DND-41 (cell line): ENCODE data around the gene FAM170B.

ENCODE experiments used
- EZH2 ChIP-seq: IDR thresholded peaks from 3 replicates; pipeline ENCODE4 v1.6.1; 2012; ENCODE audit warnings: borderline replicate concordance, low read depth, mild to moderate bottlenecking, moderate library complexity, low read length, inconsistent platforms; ENCODE audit not compliant: severe bottlenecking
- TF ChIP-seq, protein P1 (sequence below): IDR thresholded peaks from 2 replicates; pipeline ENCODE4 v1.5.1; 2012; ENCODE audit warnings: borderline replicate concordance, low read length, moderate library complexity, mild to moderate bottlenecking; ENCODE audit not compliant: poor library complexity, severe bottlenecking; ENCODE audit errors: extremely low read depth

DNA sequence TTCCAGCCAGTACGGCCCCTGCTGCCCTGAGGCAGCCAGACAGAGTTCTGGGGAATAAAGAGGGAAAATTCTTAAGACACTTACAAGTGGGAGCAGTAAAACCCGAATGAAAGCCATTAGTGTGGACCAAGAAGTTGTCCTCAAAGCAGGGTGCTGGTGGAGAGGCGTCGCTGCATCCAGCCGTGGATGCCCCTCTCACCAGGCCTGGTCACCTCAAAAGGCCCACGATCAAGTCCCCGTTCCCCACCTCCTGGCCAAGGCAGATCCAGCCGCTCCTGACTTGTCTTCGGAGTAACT, 19.2 kb downstream of the FAM170B start:
- TF ChIP-seq EZH2 = no peak
- TF ChIP-seq, protein P1, sequence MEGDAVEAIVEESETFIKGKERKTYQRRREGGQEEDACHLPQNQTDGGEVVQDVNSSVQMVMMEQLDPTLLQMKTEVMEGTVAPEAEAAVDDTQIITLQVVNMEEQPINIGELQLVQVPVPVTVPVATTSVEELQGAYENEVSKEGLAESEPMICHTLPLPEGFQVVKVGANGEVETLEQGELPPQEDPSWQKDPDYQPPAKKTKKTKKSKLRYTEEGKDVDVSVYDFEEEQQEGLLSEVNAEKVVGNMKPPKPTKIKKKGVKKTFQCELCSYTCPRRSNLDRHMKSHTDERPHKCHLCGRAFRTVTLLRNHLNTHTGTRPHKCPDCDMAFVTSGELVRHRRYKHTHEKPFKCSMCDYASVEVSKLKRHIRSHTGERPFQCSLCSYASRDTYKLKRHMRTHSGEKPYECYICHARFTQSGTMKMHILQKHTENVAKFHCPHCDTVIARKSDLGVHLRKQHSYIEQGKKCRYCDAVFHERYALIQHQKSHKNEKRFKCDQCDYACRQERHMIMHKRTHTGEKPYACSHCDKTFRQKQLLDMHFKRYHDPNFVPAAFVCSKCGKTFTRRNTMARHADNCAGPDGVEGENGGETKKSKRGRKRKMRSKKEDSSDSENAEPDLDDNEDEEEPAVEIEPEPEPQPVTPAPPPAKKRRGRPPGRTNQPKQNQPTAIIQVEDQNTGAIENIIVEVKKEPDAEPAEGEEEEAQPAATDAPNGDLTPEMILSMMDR = no peak
